Prostate gland (tissue), 2 donors: ENCODE data around the gene QRICH1.

ENCODE experiments used
- POLR2AphosphoS5 ChIP-seq: sonication (generic); formaldehyde crosslinking; IDR thresholded peaks from one replicate; pipeline ENCODE4 v1.6.1; 2017; ENCODE audit warnings: antibody characterized with exemption
- TF ChIP-seq, protein P1 (sequence below), 4 experiments: fragments of 200-600 bp in 2 of 4; fragments of 450-650 bp in 2 of 4; sonication (generic) in 2 of 4; IDR thresholded peaks; 1 replicate in 3 of 4; 2 replicates in 1 of 4; pipeline ENCODE4 v1.5.1; 2016 to 2019; ENCODE audit warnings: antibody characterized with exemption in 4 of 4, mild to moderate bottlenecking in 2 of 4, moderate library complexity in 2 of 4

DNA sequence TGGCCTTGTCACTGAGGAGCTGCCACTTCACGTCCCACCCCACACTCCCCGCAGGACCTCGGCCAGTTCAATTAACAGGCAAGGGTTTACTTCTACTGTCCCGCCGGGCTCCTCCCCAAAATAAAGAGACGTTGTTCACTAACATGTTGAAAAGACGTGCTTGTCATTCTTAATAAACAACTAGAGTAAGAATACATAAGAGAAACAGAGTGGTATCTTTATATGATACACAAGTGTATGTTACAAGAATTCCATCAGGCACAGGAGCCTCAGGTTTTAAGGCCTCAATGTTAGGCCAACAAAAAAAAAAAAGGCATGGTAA lies 64.3 kb downstream of the QRICH1 start:
- TF ChIP-seq, protein P1, sequence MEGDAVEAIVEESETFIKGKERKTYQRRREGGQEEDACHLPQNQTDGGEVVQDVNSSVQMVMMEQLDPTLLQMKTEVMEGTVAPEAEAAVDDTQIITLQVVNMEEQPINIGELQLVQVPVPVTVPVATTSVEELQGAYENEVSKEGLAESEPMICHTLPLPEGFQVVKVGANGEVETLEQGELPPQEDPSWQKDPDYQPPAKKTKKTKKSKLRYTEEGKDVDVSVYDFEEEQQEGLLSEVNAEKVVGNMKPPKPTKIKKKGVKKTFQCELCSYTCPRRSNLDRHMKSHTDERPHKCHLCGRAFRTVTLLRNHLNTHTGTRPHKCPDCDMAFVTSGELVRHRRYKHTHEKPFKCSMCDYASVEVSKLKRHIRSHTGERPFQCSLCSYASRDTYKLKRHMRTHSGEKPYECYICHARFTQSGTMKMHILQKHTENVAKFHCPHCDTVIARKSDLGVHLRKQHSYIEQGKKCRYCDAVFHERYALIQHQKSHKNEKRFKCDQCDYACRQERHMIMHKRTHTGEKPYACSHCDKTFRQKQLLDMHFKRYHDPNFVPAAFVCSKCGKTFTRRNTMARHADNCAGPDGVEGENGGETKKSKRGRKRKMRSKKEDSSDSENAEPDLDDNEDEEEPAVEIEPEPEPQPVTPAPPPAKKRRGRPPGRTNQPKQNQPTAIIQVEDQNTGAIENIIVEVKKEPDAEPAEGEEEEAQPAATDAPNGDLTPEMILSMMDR (IDR thresholded peaks at IDR 0.05): no peak
- no peak for TF ChIP-seq POLR2AphosphoS5
